Measurements from ENCODE around the gene GDF10.
A peak's percentile ranks its signal among the peaks of the same experiment; 100 is the strongest.

The GDF10 gene

DNA sequence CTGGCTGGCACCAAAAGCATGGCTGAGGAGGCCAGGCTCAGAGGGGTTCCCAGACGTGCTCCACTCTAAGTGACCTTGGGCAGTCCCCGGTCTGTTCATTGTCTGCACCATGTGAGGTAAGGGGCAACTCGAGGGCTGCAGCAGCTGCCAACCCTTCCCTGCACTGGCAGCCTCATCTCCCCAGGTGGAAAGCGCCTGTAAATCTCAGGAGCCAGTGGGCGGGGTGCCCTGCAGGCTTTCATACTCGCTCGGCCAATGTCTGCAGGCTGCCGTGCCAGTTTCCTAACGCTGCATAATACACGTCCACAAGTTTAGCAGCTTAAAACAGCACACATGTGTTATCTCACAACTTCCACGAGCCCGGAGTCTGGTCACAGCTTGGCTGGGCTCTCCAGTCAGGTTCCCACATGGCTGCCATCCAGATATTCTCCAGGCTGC is 12.6 kb upstream of the GDF10 start:
- H3K9ac ChIP-seq (ENCODE audit: low read length), result no peak overlapping the region
- no peak overlapping the region for H3K4ac ChIP-seq (ENCODE audit: low read depth, low read length)
- no peak overlapping the region for H3K56ac ChIP-seq (ENCODE audit: low read length)
- H3K18ac ChIP-seq (ENCODE audit: low read length), result no peak overlapping the region
- H3K23ac ChIP-seq (ENCODE audit: low read length), result no peak overlapping the region
- H3K36me3 ChIP-seq (ENCODE audit: control insufficient read depth, insufficient read depth, low read length), result no peaks in the 10 kb centered on the region
- no peak overlapping the region for H2AK5ac ChIP-seq (ENCODE audit: low read length)
- no peak overlapping the region for H2BK5ac ChIP-seq (ENCODE audit: low read length)
- H3K79me2 ChIP-seq (ENCODE audit: control insufficient read depth, insufficient read depth, low read length), result no peaks in the 10 kb centered on the region
- no peak overlapping the region for H3K4me3 ChIP-seq (ENCODE audit: low read length)
- H3K27me3 ChIP-seq (ENCODE audit: insufficient read depth, low read length, poor library complexity), result no peaks in the 10 kb centered on the region
- H2BK15ac ChIP-seq (replicated peaks; ENCODE audit: low read depth), result no peak overlapping the region
- H4K8ac ChIP-seq (ENCODE audit: low read depth, low read length), result no peak overlapping the region
- peak; percentile 44 for DNase-seq
- H3K4me1 ChIP-seq (ENCODE audit: control insufficient read depth, low read depth, low read length), result no peaks in the 10 kb centered on the region
- H2BK120ac ChIP-seq (ENCODE audit: low read depth, low read length), result no peak overlapping the region
- no peak overlapping the region for H4K5ac ChIP-seq (ENCODE audit: low read length)
- no peaks in the 10 kb centered on the region for H3K79me1 ChIP-seq (ENCODE audit: low read length)
- no peak overlapping the region for H3K4me2 ChIP-seq (ENCODE audit: low read length)
- no peak overlapping the region for H3K27ac ChIP-seq (ENCODE audit: low read depth, low read length)
- WGBS (ENCODE audit: extremely low coverage, insufficient coverage, low lambda C conversion rate), result no CpG with 5 or more reads among the region's 12 CpGs

DNA sequence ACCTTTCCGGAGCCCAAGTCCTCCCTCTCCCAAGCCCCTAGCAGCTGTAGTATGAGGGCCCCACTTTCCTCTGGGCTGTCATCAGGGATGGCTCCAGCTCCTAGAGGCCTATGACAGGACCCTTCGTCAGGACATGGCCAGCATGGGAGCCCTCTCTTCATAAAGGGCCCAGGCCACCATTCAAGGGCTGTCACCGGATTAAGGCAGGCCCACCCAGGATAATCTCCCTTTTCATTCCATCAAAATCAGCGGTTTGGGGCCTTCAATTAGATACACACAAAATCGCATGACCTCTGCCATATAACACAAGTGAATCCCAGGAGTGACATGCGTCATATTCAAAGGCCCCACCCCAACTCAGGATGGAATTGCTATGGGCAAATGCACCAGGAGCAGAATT is 12.2 kb upstream of the GDF10 start:
- Histone ChIP-seq H3K4me1 (ENCODE audit: control insufficient read depth, low read depth, low read length) (no peaks in the 10 kb centered on the region), H2BK120ac (ENCODE audit: low read depth, low read length) (no peak overlapping the region), H3K4me2 (ENCODE audit: low read length) (no peak overlapping the region), H2AK5ac (ENCODE audit: low read length) (no peak overlapping the region), H3K27ac (ENCODE audit: low read depth, low read length) (no peak overlapping the region), H4K5ac (ENCODE audit: low read length) (no peak overlapping the region), H3K56ac (ENCODE audit: low read length) (no peak overlapping the region), H2BK5ac (ENCODE audit: low read length) (no peak overlapping the region), H3K4me3 (ENCODE audit: low read length) (no peak overlapping the region), H2BK15ac (replicated peaks; ENCODE audit: low read depth) (no peak overlapping the region), H3K79me2 (ENCODE audit: control insufficient read depth, insufficient read depth, low read length) (no peaks in the 10 kb centered on the region), H3K79me1 (ENCODE audit: low read length) (no peaks in the 10 kb centered on the region), H3K36me3 (ENCODE audit: control insufficient read depth, insufficient read depth, low read length) (no peaks in the 10 kb centered on the region), H3K9ac (ENCODE audit: low read length) (no peak overlapping the region), H3K23ac (ENCODE audit: low read length) (no peak overlapping the region), H4K8ac (ENCODE audit: low read depth, low read length) (no peak overlapping the region), H3K27me3 (ENCODE audit: insufficient read depth, low read length, poor library complexity) (no peaks in the 10 kb centered on the region), H3K18ac (ENCODE audit: low read length) (no peak overlapping the region), H3K4ac (ENCODE audit: low read depth, low read length) (no peak overlapping the region)
- no CpG with 5 or more reads among the region's 6 CpGs for WGBS (ENCODE audit: extremely low coverage, insufficient coverage, low lambda C conversion rate)
- DNase-seq, result no peak

DNA sequence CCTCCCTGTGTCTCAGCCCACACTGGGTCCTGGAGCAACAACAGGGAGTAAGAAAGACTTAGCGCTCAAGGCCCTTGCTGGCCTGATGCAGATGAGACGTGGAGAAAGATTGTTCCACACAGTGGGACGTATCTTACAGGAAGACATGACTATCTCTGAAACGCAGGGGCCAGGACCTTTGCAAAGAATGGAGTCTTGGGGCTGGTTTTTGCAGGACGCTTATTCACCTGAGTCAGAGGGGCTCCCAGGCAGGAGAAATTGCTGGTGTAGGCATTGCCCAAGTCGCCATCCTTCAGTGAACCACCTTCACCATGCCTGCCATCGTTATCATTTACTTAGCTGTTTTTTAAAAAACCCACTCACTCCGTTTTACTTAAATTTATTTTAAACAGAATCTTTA is 11.8 kb upstream of the GDF10 start:
- Histone ChIP-seq H3K4ac (ENCODE audit: low read depth, low read length) (no peak overlapping the region), H2BK15ac (replicated peaks; ENCODE audit: low read depth) (no peak overlapping the region), H3K4me1 (ENCODE audit: control insufficient read depth, low read depth, low read length) (no peaks in the 10 kb centered on the region), H3K4me2 (ENCODE audit: low read length) (no peak overlapping the region), H3K56ac (ENCODE audit: low read length) (no peak overlapping the region), H3K23ac (ENCODE audit: low read length) (no peak overlapping the region), H2AK5ac (ENCODE audit: low read length) (no peak overlapping the region), H3K18ac (ENCODE audit: low read length) (no peak overlapping the region), H2BK5ac (ENCODE audit: low read length) (no peak overlapping the region), H4K5ac (ENCODE audit: low read length) (no peak overlapping the region), H3K27ac (ENCODE audit: low read depth, low read length) (no peak overlapping the region), H3K79me2 (ENCODE audit: control insufficient read depth, insufficient read depth, low read length) (no peaks in the 10 kb centered on the region), H3K79me1 (ENCODE audit: low read length) (no peaks in the 10 kb centered on the region), H2BK120ac (ENCODE audit: low read depth, low read length) (no peak overlapping the region), H3K4me3 (ENCODE audit: low read length) (no peak overlapping the region), H3K9ac (ENCODE audit: low read length) (no peak overlapping the region), H3K27me3 (ENCODE audit: insufficient read depth, low read length, poor library complexity) (no peaks in the 10 kb centered on the region), H3K36me3 (ENCODE audit: control insufficient read depth, insufficient read depth, low read length) (no peaks in the 10 kb centered on the region), H4K8ac (ENCODE audit: low read depth, low read length) (no peak overlapping the region)
- no peak for DNase-seq
- 100% methylated on average over 2 of the region's 8 CpGs for WGBS (ENCODE audit: extremely low coverage, insufficient coverage, low lambda C conversion rate)

DNA sequence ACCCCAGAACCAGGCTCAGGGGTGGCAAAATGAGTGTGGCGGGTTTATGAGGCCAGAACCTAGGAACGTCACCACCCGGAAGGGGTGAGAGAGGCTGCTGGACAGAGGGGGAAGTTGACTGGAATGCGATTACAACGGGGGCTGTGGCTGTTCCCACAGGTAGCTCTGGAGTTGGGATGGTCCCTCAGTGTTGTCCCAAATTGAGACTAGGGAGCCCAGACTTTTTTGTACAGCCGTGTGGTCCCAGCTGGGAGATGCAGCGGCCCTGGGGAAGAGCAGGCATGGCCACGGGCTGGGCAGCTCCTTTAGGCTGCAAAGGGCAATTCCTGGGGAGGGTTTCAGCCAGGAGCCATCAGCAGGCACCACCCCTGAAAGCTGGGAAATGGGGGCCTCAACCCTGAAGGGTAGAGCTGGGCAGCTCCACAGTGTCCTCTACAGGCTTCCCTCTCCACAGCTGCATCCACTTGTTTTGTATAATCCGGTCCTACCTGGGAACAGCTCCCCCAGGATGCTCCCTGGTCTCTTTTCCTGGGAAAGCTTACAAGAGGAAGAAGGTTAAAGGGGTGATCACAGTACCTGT is 11.0 kb upstream of the GDF10 start:
- Histone ChIP-seq H3K27ac (ENCODE audit: low read depth, low read length) (no peak overlapping the region), H2BK15ac (replicated peaks; ENCODE audit: low read depth) (no peak overlapping the region), H3K79me2 (ENCODE audit: control insufficient read depth, insufficient read depth, low read length) (no peaks in the 10 kb centered on the region), H4K8ac (ENCODE audit: low read depth, low read length) (no peak overlapping the region), H2BK5ac (ENCODE audit: low read length) (no peak overlapping the region), H3K4ac (ENCODE audit: low read depth, low read length) (no peak overlapping the region), H3K9ac (ENCODE audit: low read length) (no peak overlapping the region), H3K23ac (ENCODE audit: low read length) (no peak overlapping the region), H3K4me2 (ENCODE audit: low read length) (no peak overlapping the region), H3K4me3 (ENCODE audit: low read length) (no peak overlapping the region), H2BK120ac (ENCODE audit: low read depth, low read length) (no peak overlapping the region), H3K56ac (ENCODE audit: low read length) (no peak overlapping the region), H3K18ac (ENCODE audit: low read length) (no peak overlapping the region), H3K79me1 (ENCODE audit: low read length) (no peaks in the 10 kb centered on the region), H4K5ac (ENCODE audit: low read length) (no peak overlapping the region), H3K36me3 (ENCODE audit: control insufficient read depth, insufficient read depth, low read length) (no peaks in the 10 kb centered on the region), H3K4me1 (ENCODE audit: control insufficient read depth, low read depth, low read length) (no peaks in the 10 kb centered on the region), H2AK5ac (ENCODE audit: low read length) (no peak overlapping the region), H3K27me3 (ENCODE audit: insufficient read depth, low read length, poor library complexity) (no peaks in the 10 kb centered on the region)
- DNase-seq, result no peak
- no CpG with 5 or more reads among the region's 9 CpGs for WGBS (ENCODE audit: extremely low coverage, insufficient coverage, low lambda C conversion rate)

DNA sequence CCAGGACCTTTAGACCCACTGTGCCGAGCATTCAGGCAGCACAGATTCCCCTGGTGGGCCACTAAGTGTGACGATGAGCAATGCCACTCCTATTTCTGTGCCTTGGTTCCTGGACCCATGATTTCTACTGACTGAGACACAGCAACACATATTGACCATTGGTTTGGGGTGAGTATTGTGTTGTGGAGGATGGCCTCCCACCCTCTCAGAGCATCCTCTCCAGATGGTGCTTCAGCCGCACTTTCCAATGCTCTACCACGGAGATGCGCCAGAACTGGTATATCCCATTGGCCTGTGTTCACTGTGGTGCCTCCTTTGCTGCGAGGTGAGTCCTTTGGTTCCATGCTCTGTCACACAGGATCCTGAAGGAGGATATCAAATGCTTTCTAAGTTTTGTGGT is 10.1 kb upstream of the GDF10 start:
- no peak overlapping the region for H2BK15ac ChIP-seq (replicated peaks; ENCODE audit: low read depth)
- WGBS (ENCODE audit: extremely low coverage, insufficient coverage, low lambda C conversion rate), result no CpG with 5 or more reads among the region's 6 CpGs
- H3K23ac ChIP-seq (ENCODE audit: low read length), result no peak overlapping the region
- H4K5ac ChIP-seq (ENCODE audit: low read length), result no peak overlapping the region
- no peak overlapping the region for H3K27ac ChIP-seq (ENCODE audit: low read depth, low read length)
- no peak overlapping the region for H3K56ac ChIP-seq (ENCODE audit: low read length)
- H3K4me3 ChIP-seq (ENCODE audit: low read length), result no peak overlapping the region
- no peaks in the 10 kb centered on the region for H3K79me1 ChIP-seq (ENCODE audit: low read length)
- H2BK5ac ChIP-seq (ENCODE audit: low read length), result no peak overlapping the region
- H3K18ac ChIP-seq (ENCODE audit: low read length), result no peak overlapping the region
- no peaks in the 10 kb centered on the region for H3K4me1 ChIP-seq (ENCODE audit: control insufficient read depth, low read depth, low read length)
- no peak for DNase-seq
- no peak overlapping the region for H3K4me2 ChIP-seq (ENCODE audit: low read length)
- no peaks in the 10 kb centered on the region for H3K79me2 ChIP-seq (ENCODE audit: control insufficient read depth, insufficient read depth, low read length)
- no peak overlapping the region for H4K8ac ChIP-seq (ENCODE audit: low read depth, low read length)
- H3K4ac ChIP-seq (ENCODE audit: low read depth, low read length), result no peak overlapping the region
- H2AK5ac ChIP-seq (ENCODE audit: low read length), result no peak overlapping the region
- no peaks in the 10 kb centered on the region for H3K27me3 ChIP-seq (ENCODE audit: insufficient read depth, low read length, poor library complexity)
- no peak overlapping the region for H3K9ac ChIP-seq (ENCODE audit: low read length)
- H3K36me3 ChIP-seq (ENCODE audit: control insufficient read depth, insufficient read depth, low read length), result no peaks in the 10 kb centered on the region
- no peak overlapping the region for H2BK120ac ChIP-seq (ENCODE audit: low read depth, low read length)

DNA sequence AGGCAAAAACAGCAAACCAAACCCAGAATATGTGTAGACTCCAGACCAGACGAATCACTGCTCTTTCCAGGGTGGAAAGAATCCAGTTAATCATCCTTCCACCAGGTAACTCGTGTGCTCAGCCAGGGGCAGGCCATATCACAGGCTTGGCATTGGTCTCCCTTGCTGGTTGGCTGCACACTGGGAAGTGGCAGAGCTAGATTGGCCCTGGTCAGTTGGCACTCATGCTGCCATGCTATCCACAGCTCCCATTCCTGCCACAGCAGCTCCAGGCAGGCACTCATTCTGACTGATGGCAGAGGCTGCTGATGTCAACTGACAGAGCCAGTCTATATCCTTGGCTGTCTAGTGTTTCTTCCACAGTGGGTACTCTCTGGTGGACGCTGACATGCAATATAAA is 9.7 kb upstream of the GDF10 start:
- no peak overlapping the region for H3K9ac ChIP-seq (ENCODE audit: low read length)
- WGBS (ENCODE audit: extremely low coverage, insufficient coverage, low lambda C conversion rate), result no CpG with 5 or more reads among the region's 3 CpGs

More for the DNA sequence above, 9.7 kb upstream of the GDF10 start:
- H3K27ac ChIP-seq (ENCODE audit: low read depth, low read length), result no peak overlapping the region
- H4K8ac ChIP-seq (ENCODE audit: low read depth, low read length), result no peak overlapping the region
- H2AK5ac ChIP-seq (ENCODE audit: low read length), result no peak overlapping the region
- H2BK5ac ChIP-seq (ENCODE audit: low read length), result no peak overlapping the region
- H2BK15ac ChIP-seq (replicated peaks; ENCODE audit: low read depth), result no peak overlapping the region
- H4K5ac ChIP-seq (ENCODE audit: low read length), result no peak overlapping the region
- H3K4me3 ChIP-seq (ENCODE audit: low read length), result no peak overlapping the region
- no peaks in the 10 kb centered on the region for H3K36me3 ChIP-seq (ENCODE audit: control insufficient read depth, insufficient read depth, low read length)
- H3K79me1 ChIP-seq (ENCODE audit: low read length), result no peaks in the 10 kb centered on the region
- no peak overlapping the region for H2BK120ac ChIP-seq (ENCODE audit: low read depth, low read length)
- no peak for DNase-seq
- H3K27me3 ChIP-seq (ENCODE audit: insufficient read depth, low read length, poor library complexity), result no peaks in the 10 kb centered on the region
- H3K56ac ChIP-seq (ENCODE audit: low read length), result no peak overlapping the region
- H3K18ac ChIP-seq (ENCODE audit: low read length), result no peak overlapping the region
- H3K4ac ChIP-seq (ENCODE audit: low read depth, low read length), result no peak overlapping the region
- no peaks in the 10 kb centered on the region for H3K4me1 ChIP-seq (ENCODE audit: control insufficient read depth, low read depth, low read length)
- no peak overlapping the region for H3K23ac ChIP-seq (ENCODE audit: low read length)
- H3K4me2 ChIP-seq (ENCODE audit: low read length), result no peak overlapping the region
- H3K79me2 ChIP-seq (ENCODE audit: control insufficient read depth, insufficient read depth, low read length), result no peaks in the 10 kb centered on the region
